CD4-positive, alpha-beta T cell (primary cell): ENCODE results near the gene GADL1. TPM values are rescaled to one million over a fixed set of nuclear protein-coding genes. Genes with fewer than 3 reads are reported as not detected.

Source experiments
- ATAC-seq: fragments of 200-7000 bp; cut with Tn5 transposase; one replicate; pipeline ENCODE4 v1.10.0; 2022; ENCODE audit warnings: mild to moderate bottlenecking; ENCODE audit not compliant: poor library complexity
- CTCF ChIA-PET: fragments of 350-600 bp; sonication (Branson Sonifier 250); formaldehyde crosslinking; loops from one replicate; lab custom pipeline; 2021; ENCODE audit warnings: antibody characterized with exemption, inconsistent platforms; lab: Charles Lee
- POLR2A ChIA-PET: fragments of 350-600 bp; sonication (Branson Sonifier 250); formaldehyde crosslinking; loops from one replicate; lab custom pipeline; 2021; ENCODE audit warnings: antibody characterized with exemption, inconsistent platforms; lab: Charles Lee
- DNase-seq, 14 experiments: peaks; one replicate each; pipeline ENCODE4 v3.0.0-alpha.2; 2013 to 2020; ENCODE audit warnings: mixed read lengths in 2 of 14
- H3K27ac ChIP-seq, 2 donors: one replicate each; pipeline versions ENCODE4 v1.5.1 to v1.7.0; 2013; ENCODE audit warnings: low read length in 2 of 2, low read depth in 1 of 2, mild to moderate bottlenecking in 1 of 2
- H3K27me3 ChIP-seq, 2 experiments: 1 replicate in 1 of 2; 2 replicates in 1 of 2; pipeline versions ENCODE4 v1.6.1 to v1.7.0; 2013; ENCODE audit warnings: low read length in 2 of 2, control low read depth in 1 of 2, mild to moderate bottlenecking in 1 of 2, moderate library complexity in 1 of 2; ENCODE audit not compliant: insufficient read depth in 2 of 2, control insufficient read depth in 1 of 2
- H3K36me3 ChIP-seq: one replicate; pipeline ENCODE4 v1.6.1; 2013; ENCODE audit warnings: low read length, control low read depth; ENCODE audit not compliant: insufficient read depth
- H3K4me1 ChIP-seq: one replicate; pipeline ENCODE4 v1.6.1; 2013; ENCODE audit warnings: low read length, control low read depth; ENCODE audit not compliant: insufficient read depth
- H3K4me3 ChIP-seq: one replicate; pipeline ENCODE4 v1.5.1; 2013; ENCODE audit warnings: mild to moderate bottlenecking, low read length, moderate library complexity
- H3K9me3 ChIP-seq, 2 experiments: 1 replicate in 1 of 2; 2 replicates in 1 of 2; pipeline versions ENCODE4 v1.6.1 to v1.7.0; 2013; ENCODE audit warnings: low read length in 2 of 2, mild to moderate bottlenecking in 2 of 2, control low read depth in 1 of 2, moderate library complexity in 1 of 2; ENCODE audit not compliant: control insufficient read depth in 1 of 2, insufficient read depth in 1 of 2
- H3K27ac Mint-ChIP-seq: one replicate; pipeline ENCODE4 v1.8.0; 2020; ENCODE audit warnings: mixed read lengths
- H3K27me3 Mint-ChIP-seq: one replicate; pipeline ENCODE4 v1.8.0; 2021; ENCODE audit warnings: mixed read lengths
- H3K36me3 Mint-ChIP-seq: one replicate; pipeline ENCODE4 v1.8.0; 2021; ENCODE audit warnings: low read depth, mixed read lengths
- H3K4me1 Mint-ChIP-seq: one replicate; pipeline ENCODE4 v1.8.0; 2021; ENCODE audit warnings: low read depth, mixed read lengths
- H3K4me3 Mint-ChIP-seq: one replicate; pipeline ENCODE4 v1.8.0; 2020; ENCODE audit warnings: mild to moderate bottlenecking, mixed read lengths
- H3K9me3 Mint-ChIP-seq: one replicate; pipeline ENCODE4 v1.8.0; 2020; ENCODE audit warnings: mixed read lengths
- intact Hi-C, 2 experiments: fragments of 100-400 bp; cut with DNase I in 1 of 2; cut with micrococcal nuclease in 1 of 2; formaldehyde crosslinking; loops; one replicate each; pipeline versions ENCODE4 v1.15.1 to v1.9.0; 2023 to 2025; cut with DNase I, micrococcal nuclease
- total RNA-seq, 174 experiments: library from RNA in 2 of 174; stranded (reverse) in 2 of 174; gene quantifications; one replicate each; pipeline ENCODE4 v1.2.3 and lab custom pipeline; 2021 to 2026
- TF ChIP-seq, protein P1 (sequence below): fragments of 200-600 bp; IDR thresholded peaks from one replicate; pipeline ENCODE4 v1.8.0; 2022; ENCODE audit warnings: antibody characterized with exemption, mild to moderate bottlenecking

Gene GADL1
- total RNA-seq, 2 experiments from 2014 or later, result not detected

GRCh38 chr3:30696403-30696819 lies 198.1 kb downstream of the GADL1 start:
- H3K9me3 Mint-ChIP-seq, result no peaks in the 10 kb centered on the region
- Histone ChIP-seq H3K9me3 (no peaks in the 10 kb centered on the region), H3K36me3 (peaks cover 51% of the 10 kb centered on the region), H3K4me1 (peaks cover 4% of the 10 kb centered on the region), H3K27ac (no peak overlapping the region), H3K27me3 (no peaks in the 10 kb centered on the region), H3K4me3 (no peak overlapping the region)
- intact Hi-C loops, result loop anchor here in 1 of 2 experiments (10.0 kb wide), 2 partner anchors 182 to 262 kb away; no protein-coding TSS in a partner anchor
- peaks cover 71% of the 10 kb centered on the region for H3K4me1 Mint-ChIP-seq
- DNase-seq (no peak), ATAC-seq (no peak)
- CTCF ChIA-PET, result interaction anchor here (0.5 to 1.7 kb wide), 2 partner anchors 136 to 498 kb away, joined by 3 to 4 read pairs; no protein-coding TSS in a partner anchor
- POLR2A ChIA-PET, result interaction anchor here (0.6 to 1.6 kb wide), 7 partner anchors 8 to 433 kb away, joined by 3 to 6 read pairs (median 3); no protein-coding TSS in a partner anchor
- H3K4me3 Mint-ChIP-seq, result no peak overlapping the region
- TF ChIP-seq, protein P1, sequence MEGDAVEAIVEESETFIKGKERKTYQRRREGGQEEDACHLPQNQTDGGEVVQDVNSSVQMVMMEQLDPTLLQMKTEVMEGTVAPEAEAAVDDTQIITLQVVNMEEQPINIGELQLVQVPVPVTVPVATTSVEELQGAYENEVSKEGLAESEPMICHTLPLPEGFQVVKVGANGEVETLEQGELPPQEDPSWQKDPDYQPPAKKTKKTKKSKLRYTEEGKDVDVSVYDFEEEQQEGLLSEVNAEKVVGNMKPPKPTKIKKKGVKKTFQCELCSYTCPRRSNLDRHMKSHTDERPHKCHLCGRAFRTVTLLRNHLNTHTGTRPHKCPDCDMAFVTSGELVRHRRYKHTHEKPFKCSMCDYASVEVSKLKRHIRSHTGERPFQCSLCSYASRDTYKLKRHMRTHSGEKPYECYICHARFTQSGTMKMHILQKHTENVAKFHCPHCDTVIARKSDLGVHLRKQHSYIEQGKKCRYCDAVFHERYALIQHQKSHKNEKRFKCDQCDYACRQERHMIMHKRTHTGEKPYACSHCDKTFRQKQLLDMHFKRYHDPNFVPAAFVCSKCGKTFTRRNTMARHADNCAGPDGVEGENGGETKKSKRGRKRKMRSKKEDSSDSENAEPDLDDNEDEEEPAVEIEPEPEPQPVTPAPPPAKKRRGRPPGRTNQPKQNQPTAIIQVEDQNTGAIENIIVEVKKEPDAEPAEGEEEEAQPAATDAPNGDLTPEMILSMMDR, result no peak
- H3K27me3 Mint-ChIP-seq, result no peaks in the 10 kb centered on the region
- peak overlapping the region; percentile 50 for H3K27ac Mint-ChIP-seq
- peaks cover 83% of the 10 kb centered on the region for H3K36me3 Mint-ChIP-seq

GRCh38 chr3:30695302-30696061 lies 199.0 kb downstream of the GADL1 start:
- Histone ChIP-seq H3K9me3 (no peaks in the 10 kb centered on the region), H3K4me3 (no peak overlapping the region), H3K27me3 (no peaks in the 10 kb centered on the region), H3K36me3 (peaks cover 61% of the 10 kb centered on the region), H3K4me1 (peaks cover 10% of the 10 kb centered on the region), H3K27ac (no peak overlapping the region)
- Mint-ChIP-seq H3K9me3 (no peaks in the 10 kb centered on the region), H3K27ac (peak overlapping the region; percentile 50), H3K4me1 (peaks cover 71% of the 10 kb centered on the region), H3K4me3 (no peak overlapping the region), H3K27me3 (no peaks in the 10 kb centered on the region), H3K36me3 (peaks cover 88% of the 10 kb centered on the region)
- CTCF ChIA-PET, result interaction anchor here (0.5 to 1.7 kb wide), 3 partner anchors 135 to 204 kb away, joined by 3 to 5 read pairs (median 3); no protein-coding TSS in a partner anchor
- intact Hi-C loops, result loop anchor here (2.0 to 10.0 kb wide), 3 partner anchors 181 to 583 kb away; no protein-coding TSS in a partner anchor
- TF ChIP-seq, protein P1, result no peak
- POLR2A ChIA-PET, result interaction anchor here (1.1 to 1.6 kb wide), 6 partner anchors 11 to 376 kb away, joined by 3 to 6 read pairs (median 3); no protein-coding TSS in a partner anchor
- no peak for DNase-seq
- ATAC-seq, result no peak

GRCh38 chr3:30694668-30695067 lies 199.8 kb downstream of the GADL1 start:
- POLR2A ChIA-PET, result interaction anchor here (1.0 to 2.3 kb wide), 7 partner anchors 12 to 339 kb away, joined by 3 to 17 read pairs (median 3); partner anchors contain the start of gene TGFBR2
- no peaks in the 10 kb centered on the region for H3K27me3 ChIP-seq
- no peaks in the 10 kb centered on the region for H3K9me3 ChIP-seq
- Mint-ChIP-seq H3K36me3 (peaks cover 96% of the 10 kb centered on the region), H3K4me1 (peaks cover 76% of the 10 kb centered on the region), H3K27ac (peak overlapping the region; percentile 50), H3K27me3 (no peaks in the 10 kb centered on the region), H3K4me3 (peak overlapping the region; percentile 16), H3K9me3 (no peaks in the 10 kb centered on the region)
- intact Hi-C loops, result loop anchor here (2.0 to 10.0 kb wide), 4 partner anchors 180 to 582 kb away; no protein-coding TSS in a partner anchor
- CTCF ChIA-PET, result interaction anchor here (1.1 to 3.2 kb wide), 8 partner anchors 30 to 580 kb away, joined by 3 to 14 read pairs (median 4); no protein-coding TSS in a partner anchor
- H3K4me3 ChIP-seq, result no peak overlapping the region
- H3K36me3 ChIP-seq, result peaks cover 68% of the 10 kb centered on the region
- no peak for DNase-seq
- TF ChIP-seq, protein P1, result no peak
- H3K27ac ChIP-seq, result no peak overlapping the region
- no peak for ATAC-seq
- peaks cover 10% of the 10 kb centered on the region for H3K4me1 ChIP-seq
